Dedifferentiated amniotic fluid mesenchymal stem cell (primary cell): ENCODE results near the gene CHST13.
"Not testable (repeated sequence)": the region's sequence is repeated elsewhere in the genome, so short reads cannot be mapped to it uniquely, and the experiment has no call there.

ENCODE experiments used
- DNase-seq: peaks from one replicate; pipeline ENCODE4 v3.0.0-alpha.2; 2016; ENCODE audit errors: extremely low spot score

Gene CHST13

GRCh38 chr3:126525853-126526667 is 2.1 kb downstream of the CHST13 start:
- no peak for DNase-seq

- no peak for DNase-seq
Measured at GRCh38 chr3:126526668-126527005, 2.7 kb downstream of the CHST13 start.

- no peak for DNase-seq
Measured at GRCh38 chr3:126527006-126527405, 3.1 kb downstream of the CHST13 start.

- DNase-seq = no peak
Measured at GRCh38 chr3:126527455-126528211, 3.7 kb downstream of the CHST13 start.

GRCh38 chr3:126528419-126528799 is 4.5 kb downstream of the CHST13 start:
- DNase-seq = no peak

- DNase-seq = no peak
Measured at GRCh38 chr3:126528800-126529541, 5.0 kb downstream of the CHST13 start.

GRCh38 chr3:126529585-126530170 is 5.7 kb downstream of the CHST13 start:
- no peak for DNase-seq

GRCh38 chr3:126530171-126531050 is 6.5 kb downstream of the CHST13 start:
- DNase-seq = no peak

- no peak for DNase-seq
Measured at GRCh38 chr3:126531051-126531330, 7.0 kb downstream of the CHST13 start.

- DNase-seq = no peak
Measured at GRCh38 chr3:126533506-126533905, 9.6 kb downstream of the CHST13 start.

GRCh38 chr3:126534716-126535115 is 10.8 kb downstream of the CHST13 start:
- not testable (repeated sequence) for DNase-seq

GRCh38 chr3:126535636-126536035 is 11.7 kb downstream of the CHST13 start:
- DNase-seq = no peak

GRCh38 chr3:126536126-126536525 is 12.2 kb downstream of the CHST13 start:
- no peak for DNase-seq

- DNase-seq = no peak
Measured at GRCh38 chr3:126537116-126537729, 13.3 kb downstream of the CHST13 start.

- DNase-seq = no peak
Measured at GRCh38 chr3:126537730-126538281, 13.9 kb downstream of the CHST13 start.

GRCh38 chr3:126538316-126538715 is 14.4 kb downstream of the CHST13 start:
- DNase-seq = no peak

- DNase-seq = no peak
Measured at GRCh38 chr3:126538966-126539365, 15.0 kb downstream of the CHST13 start.

GRCh38 chr3:126539558-126540250 is 15.7 kb downstream of the CHST13 start:
- no peak for DNase-seq

- peak; percentile 86 for DNase-seq
Measured at GRCh38 chr3:126540342-126540849, 16.4 kb downstream of the CHST13 start.
